GM21529 (cell line): ENCODE data around the gene FAM90A26.
"Not testable (repeated sequence)": the region's sequence is repeated elsewhere in the genome, so short reads cannot be mapped to it uniquely, and the experiment has no call there.

Experiments used
- ATAC-seq: cut with Tn5 transposase; IDR thresholded peaks from one replicate; pipeline ENCODE4 v1.9.1; 2021; ENCODE audit not compliant: unreplicated experiment

The FAM90A26 gene, protein sequence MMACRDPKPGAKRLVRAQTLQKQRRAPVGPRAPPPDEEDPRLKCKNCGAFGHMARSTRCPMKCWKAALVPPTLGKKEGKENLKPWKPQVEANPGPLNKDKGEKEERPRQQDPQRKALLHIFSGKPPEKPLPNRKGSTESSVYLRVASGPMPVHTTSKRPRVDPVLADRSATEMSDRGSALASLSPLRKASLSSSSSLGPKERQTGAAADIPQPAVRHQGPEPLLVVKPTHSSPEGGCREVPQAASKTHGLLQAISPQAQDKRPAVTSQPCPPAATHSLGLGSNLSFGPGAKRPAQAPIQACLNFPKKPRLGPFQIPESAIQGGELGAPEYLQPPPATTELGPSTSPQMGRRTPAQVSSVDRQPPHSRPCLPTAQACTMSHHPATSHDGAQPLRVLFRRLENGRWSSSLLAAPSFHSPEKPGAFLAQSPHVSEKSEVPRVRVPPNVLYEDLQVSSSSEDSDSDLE

DNA sequence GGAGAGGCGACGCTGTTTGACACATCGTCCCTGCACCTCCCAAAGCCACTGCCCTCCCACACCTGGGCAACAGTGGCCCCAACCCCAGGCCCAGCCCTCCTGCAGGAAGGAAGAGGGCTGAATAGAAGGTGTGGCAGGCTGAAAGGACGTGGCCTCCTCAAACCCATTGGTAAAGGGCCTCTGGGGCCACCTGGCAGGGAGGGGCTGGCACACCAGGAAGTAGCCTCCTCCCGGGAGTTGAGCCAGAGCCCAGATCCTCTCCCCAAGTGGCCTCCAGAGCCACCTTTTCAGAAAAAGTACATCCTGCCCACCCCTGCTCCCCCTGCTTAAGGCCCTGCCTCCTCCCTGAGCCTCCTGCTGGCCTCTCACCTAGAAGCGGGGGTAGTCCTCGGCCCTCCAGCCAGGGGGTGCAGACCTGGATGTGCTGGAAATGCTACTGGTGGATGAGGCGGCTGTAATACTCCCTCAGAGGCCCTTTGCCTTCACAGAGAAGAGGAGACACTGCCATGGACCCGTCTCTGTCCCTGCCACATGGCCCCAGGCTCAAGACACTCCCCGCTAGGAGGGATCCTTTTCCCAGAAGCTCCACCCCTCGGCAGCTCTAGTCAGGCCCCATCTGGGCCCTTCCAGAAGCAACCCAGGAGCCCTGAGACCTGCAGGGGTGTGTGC lies at the start of gene FAM90A26:
FAM90A26 (plus strand) TSS at position 619 of the 669 bp plus-strand sequence. CDS start 2,764 bp downstream, outside the sequence.
- ATAC-seq: not testable (repeated sequence)

DNA sequence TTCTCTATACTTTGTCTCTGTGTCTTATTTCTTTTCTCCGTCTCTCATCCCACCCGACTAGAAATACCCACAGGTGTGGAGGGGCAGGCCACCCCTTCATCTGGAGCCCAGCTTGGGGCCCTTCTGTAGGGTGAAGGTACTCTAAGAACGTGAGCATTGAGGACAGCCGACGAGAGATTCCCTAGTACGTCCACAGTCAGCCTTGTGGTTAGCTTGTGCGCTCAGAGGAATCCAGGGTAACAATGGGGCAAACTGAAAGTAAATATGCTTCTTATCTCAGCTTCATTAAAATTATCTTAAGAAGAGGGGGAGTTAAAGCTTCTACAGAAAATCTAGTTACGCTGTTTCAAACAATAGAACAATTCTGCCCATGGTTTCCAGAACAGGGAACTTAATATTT lies 47.5 kb upstream of the FAM90A26 start:
- ATAC-seq: not testable (repeated sequence)

DNA sequence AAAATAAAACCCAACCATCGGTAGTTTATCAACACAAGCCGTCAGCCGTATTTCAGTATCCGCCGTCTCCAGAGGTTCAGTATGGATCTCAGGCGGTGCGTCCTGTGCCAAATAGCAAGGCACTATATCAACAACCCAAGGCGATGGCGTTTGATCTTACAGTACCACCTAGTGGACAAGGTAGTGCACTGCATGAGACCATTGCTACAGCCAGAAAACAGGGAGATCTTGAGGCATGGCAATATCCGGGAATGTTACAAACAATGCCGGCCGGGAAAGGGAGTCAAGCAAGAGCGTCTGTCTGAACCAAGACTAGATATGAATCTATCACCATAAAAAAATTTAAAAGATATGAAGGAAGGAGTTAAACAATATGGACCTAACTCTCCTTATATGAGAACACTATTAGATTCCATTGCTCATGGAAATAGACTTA lies 46.6 kb upstream of the FAM90A26 start:
- ATAC-seq: not testable (repeated sequence)

DNA sequence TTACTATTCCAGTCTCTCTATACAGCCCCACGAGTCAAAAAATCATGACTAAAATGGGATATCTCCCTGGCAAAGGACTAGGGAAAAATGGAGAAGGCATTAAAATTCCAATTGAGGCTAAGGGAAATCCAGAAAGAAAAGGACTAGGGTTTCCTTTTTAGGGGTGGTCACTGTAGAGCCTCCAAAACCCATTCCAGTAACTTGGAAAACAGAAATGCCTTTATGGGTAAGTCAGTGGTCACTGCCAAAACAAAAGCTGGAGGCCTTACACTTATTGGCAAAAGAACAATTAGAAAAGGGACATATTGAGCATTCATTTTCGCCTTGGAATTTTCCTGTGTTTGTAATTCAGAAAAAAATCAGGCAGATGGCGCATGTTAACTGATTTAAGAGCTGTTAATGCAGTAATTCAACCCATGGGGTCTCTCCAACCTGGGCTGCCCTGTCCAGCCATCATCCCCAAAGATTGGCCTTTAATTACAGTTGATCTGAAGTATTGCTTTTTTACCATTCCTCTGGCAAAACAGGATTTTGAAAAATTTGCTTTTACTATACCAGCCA lies 44.5 kb upstream of the FAM90A26 start:
- ATAC-seq: not testable (repeated sequence)

DNA sequence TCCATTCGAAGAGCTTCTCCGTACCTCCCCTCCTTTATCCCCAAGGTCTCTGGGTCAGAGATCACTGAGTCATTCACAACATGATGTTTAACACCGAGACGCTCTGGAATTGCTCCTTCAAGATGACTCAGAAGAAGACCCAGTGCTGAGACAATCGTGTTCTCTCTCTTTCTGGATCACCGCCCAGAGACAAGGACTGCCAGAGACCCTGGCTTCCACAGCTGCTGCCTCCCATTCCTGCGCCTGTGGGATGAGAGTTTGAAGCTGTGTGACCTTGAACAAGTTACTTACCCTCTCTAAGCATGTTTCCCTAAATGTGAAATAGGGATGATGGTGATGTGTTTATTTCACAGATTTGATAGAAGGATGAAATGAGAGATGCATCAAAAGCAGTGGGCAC lies 38.8 kb upstream of the FAM90A26 start:
- not testable (repeated sequence) for ATAC-seq

DNA sequence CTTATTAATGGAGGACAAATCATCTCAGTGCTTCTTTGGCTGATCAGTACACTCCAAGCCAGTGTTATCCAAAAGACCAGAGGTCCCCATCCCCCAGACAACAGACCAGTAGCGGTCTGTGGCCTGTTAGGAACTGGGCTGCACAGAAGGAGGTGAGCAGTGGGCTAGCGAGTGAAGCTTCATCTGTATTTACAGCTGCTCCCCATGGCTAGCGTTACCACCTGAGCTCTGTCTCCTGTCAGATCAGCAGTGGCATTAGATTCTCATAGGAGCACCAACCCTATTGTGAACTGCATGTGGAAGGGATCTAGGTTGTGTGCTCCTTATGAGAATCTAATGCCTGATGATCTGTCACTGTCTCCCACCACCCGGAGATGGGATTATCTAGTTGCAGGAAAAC lies 37.4 kb upstream of the FAM90A26 start:
- not testable (repeated sequence) for ATAC-seq

DNA sequence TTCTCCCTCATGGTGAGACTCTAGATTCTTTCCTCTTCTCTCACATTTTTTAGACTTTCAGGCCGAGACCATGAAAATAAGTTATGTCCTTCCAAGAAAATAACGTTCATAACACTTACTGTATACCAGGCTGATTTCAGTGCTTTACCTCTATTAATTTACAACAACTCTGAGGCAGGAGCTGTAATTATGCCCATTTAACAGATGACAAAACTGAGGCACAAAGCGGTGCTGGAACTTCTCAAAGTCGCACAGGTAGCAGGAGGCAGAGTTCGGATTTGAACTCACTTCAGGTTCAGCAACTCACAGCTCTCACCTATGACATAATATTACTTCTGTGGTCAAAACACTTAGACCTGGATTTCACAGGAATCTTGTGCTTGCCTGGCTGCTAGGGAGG lies 36.2 kb upstream of the FAM90A26 start:
- ATAC-seq: not testable (repeated sequence)

DNA sequence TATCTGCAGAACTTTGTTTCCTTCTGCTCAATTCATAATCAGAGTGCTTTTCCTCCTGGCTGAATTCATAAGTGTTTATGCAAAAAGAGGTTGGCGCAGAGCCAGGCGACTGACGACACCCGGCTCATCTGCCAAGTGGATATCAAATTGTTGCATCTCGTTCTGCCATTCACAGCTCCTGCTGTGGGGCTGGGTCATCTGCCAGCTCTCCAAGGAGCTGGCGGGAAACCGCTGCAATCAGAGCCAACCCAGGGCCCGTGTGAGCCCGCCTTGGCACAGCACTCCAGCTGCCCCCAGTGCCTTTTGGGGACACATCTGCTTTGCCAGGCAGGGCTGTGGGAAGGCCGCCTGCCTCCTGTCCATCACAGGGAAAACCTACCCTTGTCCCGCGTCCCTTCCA lies 35.7 kb upstream of the FAM90A26 start:
- not testable (repeated sequence) for ATAC-seq

DNA sequence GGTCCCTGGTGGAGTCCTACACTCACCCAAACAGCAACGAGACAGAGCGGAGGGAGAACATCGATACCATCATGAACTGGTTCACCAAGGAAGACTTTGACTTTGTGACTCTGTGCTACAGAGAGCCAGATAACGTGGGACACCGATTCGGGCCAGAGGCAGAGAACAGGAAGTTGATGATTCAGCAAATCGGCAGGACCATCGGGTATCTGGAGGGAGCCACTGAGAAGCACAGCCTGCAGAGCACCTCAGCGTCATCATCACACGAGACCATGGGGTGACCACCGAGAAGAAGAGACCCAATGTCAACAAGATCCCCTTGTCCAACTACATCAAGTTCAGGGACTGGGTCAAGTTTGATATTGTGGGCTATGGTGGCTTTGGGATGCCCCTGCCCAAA lies 29.2 kb upstream of the FAM90A26 start:
- ATAC-seq: not testable (repeated sequence)

DNA sequence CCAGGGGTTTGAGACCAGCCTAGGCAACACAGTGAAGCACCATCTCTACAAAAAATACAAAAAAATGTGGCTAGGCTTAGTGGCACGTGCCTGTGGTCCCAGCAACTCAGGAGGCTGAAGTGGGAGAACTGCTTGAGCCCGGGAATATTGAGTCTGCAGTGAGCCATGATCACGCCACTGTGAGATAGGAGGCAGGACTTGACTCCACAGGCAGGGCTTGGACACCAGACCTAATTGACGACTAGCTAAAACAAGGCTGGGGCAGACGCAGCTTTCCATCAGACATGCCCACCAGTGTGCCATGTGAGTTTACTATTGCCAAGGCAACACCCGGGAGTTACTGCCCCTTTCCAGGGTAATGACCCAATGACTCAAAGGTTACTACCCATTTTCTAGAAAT lies 27.4 kb upstream of the FAM90A26 start:
- ATAC-seq: not testable (repeated sequence)

DNA sequence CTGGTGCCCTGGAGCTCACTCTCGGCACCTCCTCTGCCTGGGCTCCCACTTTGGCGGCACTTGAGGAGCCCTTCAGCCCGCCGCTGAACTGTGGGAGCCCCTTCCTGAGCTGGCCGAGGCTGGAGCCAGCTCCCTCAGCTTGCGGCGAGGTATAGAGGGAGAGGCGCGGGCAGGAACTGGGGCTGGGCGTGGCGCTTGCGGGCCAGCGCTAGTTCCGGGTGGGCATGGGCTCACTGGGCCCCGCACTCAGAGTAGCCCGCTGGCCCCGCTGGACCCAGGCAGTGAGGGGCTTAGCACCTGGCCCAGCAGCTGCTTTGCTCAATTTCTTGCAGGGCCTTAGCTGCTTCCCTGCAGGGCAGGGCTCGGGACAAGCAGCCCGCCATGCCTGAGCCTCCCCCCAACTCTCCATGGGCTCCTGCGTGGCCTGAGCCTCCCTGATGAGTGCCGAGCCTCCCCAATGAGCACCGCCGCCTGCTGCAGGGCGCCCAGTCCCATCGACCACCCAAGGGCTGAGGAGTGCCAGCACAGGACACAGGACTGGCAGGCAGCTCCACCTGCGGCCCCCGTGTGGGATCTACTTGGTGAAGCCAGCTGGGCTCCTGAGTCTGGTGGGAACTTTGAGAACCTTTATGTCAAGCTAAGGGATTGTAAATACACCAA lies 26.7 kb upstream of the FAM90A26 start:
- no peak for ATAC-seq

DNA sequence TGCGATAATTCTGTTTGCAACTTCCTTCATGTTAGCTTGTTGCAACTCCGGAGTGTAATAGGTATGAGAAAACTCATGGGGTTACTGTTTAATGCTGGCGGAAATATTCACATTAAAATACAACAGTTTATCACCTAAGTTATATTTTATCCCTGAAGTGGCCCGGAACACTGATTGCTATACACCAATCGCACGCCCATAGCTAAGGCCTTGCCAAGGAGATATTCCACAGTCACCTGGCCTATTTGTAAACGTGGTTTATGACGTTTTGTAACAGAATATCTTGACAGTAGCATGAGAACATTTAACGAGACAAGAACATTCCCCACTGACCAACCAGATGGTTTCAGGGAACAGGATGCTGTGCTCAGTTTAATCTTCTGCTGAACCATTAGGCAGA lies 23.2 kb upstream of the FAM90A26 start:
- no peak for ATAC-seq

DNA sequence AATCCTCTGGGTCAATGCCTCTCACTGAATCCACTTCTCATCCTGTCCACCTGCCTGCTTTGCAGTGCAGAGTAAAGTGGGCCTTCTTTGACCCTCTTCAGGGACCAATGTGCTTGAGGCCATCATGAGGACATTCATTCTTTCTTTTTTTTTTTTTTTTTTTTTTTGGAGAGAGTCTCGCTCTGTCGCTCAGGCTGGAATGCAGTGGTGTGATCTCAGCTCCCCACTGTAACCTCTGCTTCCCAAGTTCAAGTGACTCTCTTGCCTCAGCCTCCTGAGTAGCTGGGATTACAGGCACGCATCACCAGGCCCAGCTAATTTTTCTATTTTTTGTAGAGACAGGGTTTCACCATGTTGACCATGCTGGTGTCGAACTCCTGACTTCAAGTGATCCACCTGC lies 22.8 kb upstream of the FAM90A26 start:
- not testable (repeated sequence) for ATAC-seq

DNA sequence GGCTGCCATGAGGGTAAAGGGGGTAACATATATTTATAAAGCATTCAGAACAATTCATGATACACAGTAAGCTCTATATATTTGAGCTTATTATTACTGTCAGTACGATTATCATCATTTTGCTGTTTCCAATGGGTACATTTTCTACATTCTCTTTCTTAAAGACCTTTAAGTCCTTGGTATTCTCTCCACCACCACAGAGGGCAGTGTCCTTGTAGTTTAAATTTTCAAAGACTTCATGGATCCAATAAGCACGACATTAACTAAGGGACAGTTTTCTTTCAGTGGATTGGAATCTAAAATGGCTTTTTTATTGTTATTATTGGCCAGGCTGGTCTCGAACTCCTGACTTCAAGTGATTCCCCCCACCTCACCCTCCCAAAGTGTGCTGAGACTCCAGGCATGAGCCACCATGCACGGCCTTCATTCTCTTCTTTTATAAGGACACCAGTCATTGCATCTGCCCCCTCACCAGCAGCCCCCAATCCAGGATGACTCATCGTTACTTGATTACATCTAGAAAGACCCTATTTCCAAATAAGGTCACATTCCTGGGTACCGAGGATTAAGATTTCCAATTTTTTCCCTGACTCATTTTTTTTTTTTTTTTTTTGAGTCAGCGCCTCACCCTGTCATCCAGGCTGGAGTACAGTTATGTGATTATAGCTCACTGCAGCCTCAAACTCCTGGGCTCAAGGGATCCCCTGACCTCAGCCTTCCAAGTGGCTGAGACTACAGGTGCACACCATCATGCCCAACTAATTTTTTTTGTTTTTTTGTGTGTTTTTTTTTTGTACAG lies 21.4 kb upstream of the FAM90A26 start:
- ATAC-seq: not testable (repeated sequence)

DNA sequence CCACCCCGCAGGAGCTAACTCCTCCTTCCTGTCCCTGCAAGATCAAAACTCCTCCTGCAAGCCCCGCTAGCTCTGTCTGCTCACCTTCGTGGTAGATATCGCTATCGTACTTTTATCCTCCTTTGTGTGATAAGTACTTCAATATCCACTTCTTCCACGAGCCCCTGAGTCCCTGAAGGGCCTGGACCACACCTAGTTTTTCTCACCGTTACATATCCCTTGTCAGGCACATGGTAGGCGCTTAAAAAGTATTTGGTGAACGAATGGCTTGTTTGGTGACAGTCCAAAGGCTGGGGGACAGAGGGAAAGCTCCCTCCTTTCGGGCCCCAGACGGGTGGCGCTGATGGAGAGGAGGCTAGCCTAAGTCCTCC lies 18.4 kb upstream of the FAM90A26 start:
- not testable (repeated sequence) for ATAC-seq

DNA sequence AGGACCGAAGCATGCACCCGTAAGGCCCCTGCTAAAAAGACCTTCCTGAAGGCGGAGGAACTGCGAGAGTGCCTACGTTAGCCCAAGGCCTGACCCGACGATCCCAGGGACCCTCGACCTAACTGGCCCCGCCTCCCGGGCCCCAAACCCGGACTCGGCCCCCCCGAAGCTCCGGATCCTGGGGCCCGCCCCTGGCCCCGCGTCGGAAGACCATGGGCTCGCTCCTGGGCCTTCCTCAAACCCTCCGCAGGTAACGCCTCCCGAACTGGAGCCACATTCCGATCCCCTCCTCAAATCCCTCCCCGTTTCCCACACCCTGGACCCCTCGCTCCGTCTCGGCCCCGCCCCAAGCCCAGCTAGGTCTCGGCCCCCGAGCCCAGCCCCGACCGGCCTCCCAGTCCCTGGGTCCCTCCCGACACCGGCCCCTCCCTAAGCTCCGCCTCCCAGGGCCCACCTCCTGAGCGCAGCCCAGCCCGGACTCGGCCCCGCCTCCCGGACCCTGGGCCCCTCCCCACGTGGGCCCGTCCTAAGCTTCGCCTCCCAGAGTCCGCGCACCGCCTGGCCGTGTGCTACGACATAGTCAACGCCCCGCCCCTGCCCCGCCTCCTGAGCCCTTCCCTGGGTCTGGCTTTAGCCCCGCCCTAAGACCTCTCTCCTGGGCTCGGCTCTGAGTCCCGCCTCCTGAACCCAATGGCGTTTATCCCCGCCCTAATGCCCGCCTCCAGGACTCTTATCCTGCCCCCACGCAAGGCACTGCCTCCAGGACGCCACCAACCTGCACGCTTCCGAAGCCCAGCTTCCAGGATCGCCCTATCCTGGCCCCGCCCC lies 17.8 kb upstream of the FAM90A26 start:
- ATAC-seq: not testable (repeated sequence)

DNA sequence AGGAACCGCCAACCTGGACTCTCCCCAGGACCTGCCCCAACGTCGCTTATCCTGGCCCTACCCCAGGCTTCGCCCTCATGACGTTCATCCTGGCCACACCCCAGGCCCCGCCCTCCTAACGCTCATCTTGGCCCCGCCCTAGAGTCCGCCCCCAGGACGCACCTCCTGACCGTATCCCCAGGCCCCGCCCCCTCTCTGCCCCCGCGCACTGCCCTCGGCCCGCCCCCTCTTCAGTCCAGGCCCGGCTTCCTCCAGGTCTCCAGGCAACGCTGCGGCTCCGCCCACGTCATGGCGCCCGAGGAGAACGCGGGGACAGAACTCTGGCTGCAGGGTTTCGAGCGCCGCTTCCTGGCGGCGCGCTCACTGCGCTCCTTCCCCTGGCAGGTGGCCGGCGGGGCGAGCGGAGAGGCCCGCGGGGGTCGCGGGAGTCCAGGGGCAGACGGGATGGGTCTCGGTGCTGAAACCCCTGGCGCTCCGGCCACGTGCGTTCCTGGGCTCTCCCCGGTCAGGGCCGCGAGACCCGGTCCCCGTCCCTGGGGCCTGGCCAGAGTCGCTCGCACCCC lies 17.1 kb upstream of the FAM90A26 start:
- ATAC-seq: not testable (repeated sequence)

DNA sequence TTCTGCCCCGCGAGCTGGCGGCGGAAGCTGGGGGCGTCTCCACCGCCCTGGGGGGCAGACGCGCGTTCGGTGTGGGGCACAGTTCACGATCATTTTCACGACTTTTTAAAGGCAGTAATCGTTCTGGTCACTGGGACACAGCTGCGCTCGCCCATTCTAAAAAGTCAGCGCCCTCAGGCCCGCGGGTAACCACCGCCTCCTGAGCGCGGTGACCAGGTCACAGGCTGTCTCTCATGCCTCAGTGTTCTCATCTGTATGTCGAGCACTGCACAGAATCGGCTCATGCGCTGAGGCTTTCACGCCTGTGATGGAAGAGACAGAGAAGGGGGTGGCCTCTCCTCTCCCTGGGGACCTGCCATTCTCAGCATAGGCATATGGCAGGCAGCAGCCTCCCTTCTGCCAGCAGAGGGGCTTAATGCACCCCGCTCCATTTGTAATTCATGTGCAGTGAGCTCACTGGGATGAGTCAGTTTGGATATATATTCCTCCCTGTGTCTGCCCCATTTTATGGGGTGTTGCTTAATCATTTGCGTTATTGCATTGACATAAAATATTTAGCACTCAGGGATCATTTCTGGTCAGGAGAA lies 16.5 kb upstream of the FAM90A26 start:
- ATAC-seq: not testable (repeated sequence)
